ENCODE measurements around the gene PTX3.

DNA sequence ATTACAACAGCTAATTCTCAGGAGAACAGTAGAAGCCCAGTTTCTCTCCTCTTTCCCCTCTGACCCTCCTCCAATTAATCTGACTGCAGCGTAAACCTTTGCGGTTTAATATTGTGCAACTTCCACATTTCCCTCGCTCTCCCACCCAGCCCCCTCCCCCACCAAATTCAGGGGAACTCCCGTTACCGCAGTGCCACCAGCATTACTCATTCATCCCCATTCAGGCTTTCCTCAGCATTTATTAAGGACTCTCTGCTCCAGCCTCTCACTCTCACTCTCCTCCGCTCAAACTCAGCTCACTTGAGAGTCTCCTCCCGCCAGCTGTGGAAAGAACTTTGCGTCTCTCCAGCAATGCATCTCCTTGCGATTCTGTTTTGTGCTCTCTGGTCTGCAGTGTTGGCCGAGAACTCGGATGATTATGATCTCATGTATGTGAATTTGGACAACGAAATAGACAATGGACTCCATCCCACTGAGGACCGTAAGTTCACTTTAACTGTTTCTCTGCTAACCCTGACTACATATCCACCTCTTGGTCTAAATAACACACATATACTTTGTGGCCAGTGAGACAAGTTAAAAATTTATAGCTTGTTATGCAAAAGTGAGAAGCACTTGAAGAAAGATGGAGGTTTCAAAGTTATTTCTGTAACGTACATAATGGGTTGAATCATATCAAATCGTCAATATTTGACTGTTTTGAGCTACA, at the start of gene PTX3:
- TF ChIP-seq, protein P1, sequence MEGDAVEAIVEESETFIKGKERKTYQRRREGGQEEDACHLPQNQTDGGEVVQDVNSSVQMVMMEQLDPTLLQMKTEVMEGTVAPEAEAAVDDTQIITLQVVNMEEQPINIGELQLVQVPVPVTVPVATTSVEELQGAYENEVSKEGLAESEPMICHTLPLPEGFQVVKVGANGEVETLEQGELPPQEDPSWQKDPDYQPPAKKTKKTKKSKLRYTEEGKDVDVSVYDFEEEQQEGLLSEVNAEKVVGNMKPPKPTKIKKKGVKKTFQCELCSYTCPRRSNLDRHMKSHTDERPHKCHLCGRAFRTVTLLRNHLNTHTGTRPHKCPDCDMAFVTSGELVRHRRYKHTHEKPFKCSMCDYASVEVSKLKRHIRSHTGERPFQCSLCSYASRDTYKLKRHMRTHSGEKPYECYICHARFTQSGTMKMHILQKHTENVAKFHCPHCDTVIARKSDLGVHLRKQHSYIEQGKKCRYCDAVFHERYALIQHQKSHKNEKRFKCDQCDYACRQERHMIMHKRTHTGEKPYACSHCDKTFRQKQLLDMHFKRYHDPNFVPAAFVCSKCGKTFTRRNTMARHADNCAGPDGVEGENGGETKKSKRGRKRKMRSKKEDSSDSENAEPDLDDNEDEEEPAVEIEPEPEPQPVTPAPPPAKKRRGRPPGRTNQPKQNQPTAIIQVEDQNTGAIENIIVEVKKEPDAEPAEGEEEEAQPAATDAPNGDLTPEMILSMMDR (IDR thresholded peaks at IDR 0.05) = no peak
- TF ChIP-seq POLR2A (IDR thresholded peaks at IDR 0.05) = peak in 2 of 3 donors; percentile 19 to 29

Measured in body of pancreas (tissue), 4 donors.